Activated gamma-delta T cell treated with Interleukin-2 at 50 U/mL for 16 hours (primary cell): Measurements from ENCODE around the gene CHRNG.
"Not testable (repeated sequence)": the region's sequence is repeated elsewhere in the genome, so short reads cannot be mapped to it uniquely, and the experiment has no call there.

Source experiments
- DNase-seq: peaks from one replicate; pipeline ENCODE4 v3.0.0-alpha.2; 2020

The CHRNG gene

GRCh38 chr2:232547991-232548390 lies 8.5 kb downstream of the CHRNG start:
- DNase-seq: no peak

- DNase-seq: no peak
Measured at GRCh38 chr2:232549655-232550353, 10.3 kb downstream of the CHRNG start.

GRCh38 chr2:232550354-232551249 lies 11.1 kb downstream of the CHRNG start, which contains the start of the genes EIF4E2 and TIGD1:
Gene EIF4E2, plus strand, starts transcription at chr2:232550689. Its CDS starts 36 bp downstream, at chr2:232550725.
Gene TIGD1, minus strand, starts transcription at chr2:232550557. Its CDS starts 675 bp downstream, at chr2:232549882.
- peak; percentile 88 for DNase-seq

- no peak for DNase-seq
Measured at GRCh38 chr2:232551250-232551638, 11.8 kb downstream of the CHRNG start.

- DNase-seq: no peak
Measured at GRCh38 chr2:232551776-232552175, 12.3 kb downstream of the CHRNG start.

- DNase-seq: no peak
Measured at GRCh38 chr2:232556426-232556825, 16.9 kb downstream of the CHRNG start.

- DNase-seq: no peak
Measured at GRCh38 chr2:232562515-232563151, 23.1 kb downstream of the CHRNG start.

- DNase-seq: no peak
Measured at GRCh38 chr2:232563580-232563979, 24.1 kb downstream of the CHRNG start.

GRCh38 chr2:232567721-232568120 lies 28.2 kb downstream of the CHRNG start:
- DNase-seq: no peak

- DNase-seq: no peak
Measured at GRCh38 chr2:232568161-232568560, 28.7 kb downstream of the CHRNG start.

- DNase-seq: no peak
Measured at GRCh38 chr2:232569541-232569940, 30.0 kb downstream of the CHRNG start.

GRCh38 chr2:232570481-232570880 lies 31.0 kb downstream of the CHRNG start:
- DNase-seq: not testable (repeated sequence)

GRCh38 chr2:232571026-232571474 lies 31.6 kb downstream of the CHRNG start:
- no peak for DNase-seq

GRCh38 chr2:232573042-232573441 lies 33.5 kb downstream of the CHRNG start:
- no peak for DNase-seq

- DNase-seq: no peak
Measured at GRCh38 chr2:232573771-232574435, 34.4 kb downstream of the CHRNG start.

- no peak for DNase-seq
Measured at GRCh38 chr2:232574674-232575403, 35.3 kb downstream of the CHRNG start.

GRCh38 chr2:232575404-232575746 lies 35.9 kb downstream of the CHRNG start:
- DNase-seq: no peak

- no peak for DNase-seq
Measured at GRCh38 chr2:232576995-232577394, 37.5 kb downstream of the CHRNG start.

- no peak for DNase-seq
Measured at GRCh38 chr2:232577841-232578240, 38.3 kb downstream of the CHRNG start.

- DNase-seq: no peak
Measured at GRCh38 chr2:232578626-232579025, 39.1 kb downstream of the CHRNG start.

GRCh38 chr2:232580648-232580981 lies 41.1 kb downstream of the CHRNG start:
- DNase-seq: no peak

GRCh38 chr2:232581725-232582124 lies 42.2 kb downstream of the CHRNG start:
- no peak for DNase-seq
